Activated T-helper 17 cell treated with anti-CD3 and anti-CD28 coated beads, Interleukin-2, amount 50 U/mL, for 72 hours (primary cell): ENCODE measurements around the gene PLEKHA4. TPM values are rescaled to one million over a fixed set of nuclear protein-coding genes. Genes with fewer than 3 reads are reported as not detected.
"Not testable (repeated sequence)": the region's sequence is repeated elsewhere in the genome, so short reads cannot be mapped to it uniquely, and the experiment has no call there.

Source experiments
- ATAC-seq: fragments of 150-1000 bp; cut with Tn5 transposase; replicated peaks from 2 replicates; pipeline ENCODE4 v1.10.0; 2021; ENCODE audit warnings: mild to moderate bottlenecking, moderate library complexity
- H3K27ac Mint-ChIP-seq: one replicate; pipeline ENCODE4 v1.8.0; 2022; ENCODE audit warnings: mixed read lengths
- H3K27me3 Mint-ChIP-seq: one replicate; pipeline ENCODE4 v1.8.0; 2022; ENCODE audit warnings: mixed read lengths
- H3K36me3 Mint-ChIP-seq: one replicate; pipeline ENCODE4 v1.8.0; 2022; ENCODE audit warnings: low read depth, mild to moderate bottlenecking, mixed read lengths
- H3K4me1 Mint-ChIP-seq: one replicate; pipeline ENCODE4 v1.8.0; 2022; ENCODE audit warnings: mixed read lengths
- H3K4me3 Mint-ChIP-seq: one replicate; pipeline ENCODE4 v1.8.0; 2022; ENCODE audit warnings: mild to moderate bottlenecking, mixed read lengths
- H3K9me3 Mint-ChIP-seq: one replicate; pipeline ENCODE4 v1.8.0; 2022; ENCODE audit warnings: mixed read lengths
- total RNA-seq, 2 donors: library from RNA; stranded (reverse); gene quantifications; one replicate each; pipeline ENCODE4 v1.2.3, GENCODE V29; 2022

The PLEKHA4 gene
- total RNA-seq, 2 donors from 2014 or later: 6.5 to 17.6 TPM

- Mint-ChIP-seq H3K36me3 (peaks cover 75% of the 10 kb centered on the region), H3K9me3 (no peaks in the 10 kb centered on the region), H3K27me3 (no peaks in the 10 kb centered on the region), H3K4me3 (peak overlapping the region; percentile 53), H3K4me1 (peaks cover 24% of the 10 kb centered on the region), H3K27ac (peak overlapping the region; percentile 67)
- no peak for ATAC-seq
Observed at GRCh38 chr19:48877855-48878195, 9.4 kb upstream of the PLEKHA4 start.

GRCh38 chr19:48876043-48876981, 7.9 kb upstream of the PLEKHA4 start:
- H3K9me3 Mint-ChIP-seq, H3K27me3 Mint-ChIP-seq, ATAC-seq: not testable (repeated sequence)
- Mint-ChIP-seq H3K36me3 (peaks cover 84% of the 10 kb centered on the region), H3K4me1 (peaks cover 24% of the 10 kb centered on the region), H3K27ac (peak overlapping the region; percentile 100), H3K4me3 (peak overlapping the region; percentile 98)

- H3K27ac Mint-ChIP-seq: peak overlapping the region; percentile 100
- peak overlapping the region; percentile 98 for H3K4me3 Mint-ChIP-seq
- H3K4me1 Mint-ChIP-seq: peaks cover 24% of the 10 kb centered on the region
- H3K9me3 Mint-ChIP-seq: no peaks in the 10 kb centered on the region
- H3K36me3 Mint-ChIP-seq: peaks cover 76% of the 10 kb centered on the region
- H3K27me3 Mint-ChIP-seq: no peaks in the 10 kb centered on the region
- peak; percentile 6 for ATAC-seq
Observed at GRCh38 chr19:48874303-48875135, 6.1 kb upstream of the PLEKHA4 start.

GRCh38 chr19:48873476-48874302, 5.3 kb upstream of the PLEKHA4 start:
- peak overlapping the region; percentile 100 for H3K27ac Mint-ChIP-seq
- peaks cover 68% of the 10 kb centered on the region for H3K36me3 Mint-ChIP-seq
- H3K27me3 Mint-ChIP-seq: no peaks in the 10 kb centered on the region
- H3K4me3 Mint-ChIP-seq: peak overlapping the region; percentile 98
- no peak for ATAC-seq
- no peaks in the 10 kb centered on the region for H3K9me3 Mint-ChIP-seq
- H3K4me1 Mint-ChIP-seq: peaks cover 24% of the 10 kb centered on the region

- H3K4me1 Mint-ChIP-seq: peaks cover 22% of the 10 kb centered on the region
- no peaks in the 10 kb centered on the region for H3K9me3 Mint-ChIP-seq
- peak overlapping the region; percentile 98 for H3K4me3 Mint-ChIP-seq
- H3K36me3 Mint-ChIP-seq: peaks cover 61% of the 10 kb centered on the region
- ATAC-seq: peak; percentile 52
- peak overlapping the region; percentile 100 for H3K27ac Mint-ChIP-seq
- peaks cover 4% of the 10 kb centered on the region for H3K27me3 Mint-ChIP-seq
Observed at GRCh38 chr19:48872884-48873475, 4.6 kb upstream of the PLEKHA4 start.

- Mint-ChIP-seq H3K4me1 (peaks cover 18% of the 10 kb centered on the region), H3K27me3 (peaks cover 6% of the 10 kb centered on the region), H3K9me3 (no peaks in the 10 kb centered on the region), H3K36me3 (peaks cover 54% of the 10 kb centered on the region), H3K4me3 (peak within 1 kb of the TSS; percentile 98), H3K27ac (peak within 1 kb of the TSS; percentile 100)
- ATAC-seq: peak; percentile 41
Observed at GRCh38 chr19:48872182-48872883, 3.9 kb upstream of the PLEKHA4 start, which contains the start of gene PPP1R15A. Gene PPP1R15A (plus strand): TSS chr19:48872421. CDS start chr19:48873234, 813 bp downstream.

GRCh38 chr19:48871471-48872181, 3.2 kb upstream of the PLEKHA4 start:
- peaks cover 18% of the 10 kb centered on the region for H3K4me1 Mint-ChIP-seq
- H3K4me3 Mint-ChIP-seq: peak overlapping the region; percentile 98

GRCh38 chr19:48870048-48870447, 1.6 kb upstream of the PLEKHA4 start:
- peaks cover 12% of the 10 kb centered on the region for H3K27me3 Mint-ChIP-seq
- H3K4me1 Mint-ChIP-seq: peaks cover 11% of the 10 kb centered on the region
- no peaks in the 10 kb centered on the region for H3K9me3 Mint-ChIP-seq
- no peak overlapping the region for H3K4me3 Mint-ChIP-seq
- no peak overlapping the region for H3K27ac Mint-ChIP-seq
- ATAC-seq: no peak
- H3K36me3 Mint-ChIP-seq: peaks cover 32% of the 10 kb centered on the region

More at GRCh38 chr19:48871471-48872181, 3.2 kb upstream of the PLEKHA4 start:
- Mint-ChIP-seq H3K27me3 (peaks cover 12% of the 10 kb centered on the region), H3K27ac (peak overlapping the region; percentile 100), H3K36me3 (peaks cover 47% of the 10 kb centered on the region)
- ATAC-seq, H3K9me3 Mint-ChIP-seq: not testable (repeated sequence)

GRCh38 chr19:48867746-48868113, 687 bp downstream of the PLEKHA4 start:
- no peak overlapping the region for H3K4me3 Mint-ChIP-seq
- no peaks in the 10 kb centered on the region for H3K9me3 Mint-ChIP-seq
- peak overlapping the region; percentile 36 for H3K27ac Mint-ChIP-seq
- peaks cover 8% of the 10 kb centered on the region for H3K36me3 Mint-ChIP-seq
- no peak for ATAC-seq
- peaks cover 12% of the 10 kb centered on the region for H3K27me3 Mint-ChIP-seq
- H3K4me1 Mint-ChIP-seq: peaks cover 4% of the 10 kb centered on the region

GRCh38 chr19:48867123-48867745, 1.2 kb downstream of the PLEKHA4 start:
- ATAC-seq: no peak
- H3K36me3 Mint-ChIP-seq: peaks cover 3% of the 10 kb centered on the region
- peaks cover 4% of the 10 kb centered on the region for H3K4me1 Mint-ChIP-seq
- H3K4me3 Mint-ChIP-seq: no peak overlapping the region
- H3K9me3 Mint-ChIP-seq: no peaks in the 10 kb centered on the region
- peak overlapping the region; percentile 12 for H3K27ac Mint-ChIP-seq
- peaks cover 12% of the 10 kb centered on the region for H3K27me3 Mint-ChIP-seq

GRCh38 chr19:48866692-48867091, 1.7 kb downstream of the PLEKHA4 start:
- no peaks in the 10 kb centered on the region for H3K9me3 Mint-ChIP-seq
- no peaks in the 10 kb centered on the region for H3K36me3 Mint-ChIP-seq
- peaks cover 12% of the 10 kb centered on the region for H3K27me3 Mint-ChIP-seq
- H3K27ac Mint-ChIP-seq: peak overlapping the region; percentile 12
- peaks cover 4% of the 10 kb centered on the region for H3K4me1 Mint-ChIP-seq
- H3K4me3 Mint-ChIP-seq: no peak overlapping the region
- no peak for ATAC-seq

- H3K4me1 Mint-ChIP-seq: no peaks in the 10 kb centered on the region
- no peak overlapping the region for H3K27ac Mint-ChIP-seq
- no peak for ATAC-seq
- H3K36me3 Mint-ChIP-seq: no peaks in the 10 kb centered on the region
- H3K27me3 Mint-ChIP-seq: peaks cover 7% of the 10 kb centered on the region
- H3K9me3 Mint-ChIP-seq: no peaks in the 10 kb centered on the region
- no peak overlapping the region for H3K4me3 Mint-ChIP-seq
Observed at GRCh38 chr19:48862827-48863226, 5.6 kb downstream of the PLEKHA4 start.
